Measurements from ENCODE around the gene ICOSLG. TPM values are rescaled to one million over a fixed set of nuclear protein-coding genes. Genes with fewer than 3 reads are reported as not detected.

Gene ICOSLG
- total RNA-seq, 1 experiment from 2014 or later, result 1.5 TPM

- TF ChIP-seq, protein P1, sequence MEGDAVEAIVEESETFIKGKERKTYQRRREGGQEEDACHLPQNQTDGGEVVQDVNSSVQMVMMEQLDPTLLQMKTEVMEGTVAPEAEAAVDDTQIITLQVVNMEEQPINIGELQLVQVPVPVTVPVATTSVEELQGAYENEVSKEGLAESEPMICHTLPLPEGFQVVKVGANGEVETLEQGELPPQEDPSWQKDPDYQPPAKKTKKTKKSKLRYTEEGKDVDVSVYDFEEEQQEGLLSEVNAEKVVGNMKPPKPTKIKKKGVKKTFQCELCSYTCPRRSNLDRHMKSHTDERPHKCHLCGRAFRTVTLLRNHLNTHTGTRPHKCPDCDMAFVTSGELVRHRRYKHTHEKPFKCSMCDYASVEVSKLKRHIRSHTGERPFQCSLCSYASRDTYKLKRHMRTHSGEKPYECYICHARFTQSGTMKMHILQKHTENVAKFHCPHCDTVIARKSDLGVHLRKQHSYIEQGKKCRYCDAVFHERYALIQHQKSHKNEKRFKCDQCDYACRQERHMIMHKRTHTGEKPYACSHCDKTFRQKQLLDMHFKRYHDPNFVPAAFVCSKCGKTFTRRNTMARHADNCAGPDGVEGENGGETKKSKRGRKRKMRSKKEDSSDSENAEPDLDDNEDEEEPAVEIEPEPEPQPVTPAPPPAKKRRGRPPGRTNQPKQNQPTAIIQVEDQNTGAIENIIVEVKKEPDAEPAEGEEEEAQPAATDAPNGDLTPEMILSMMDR (IDR thresholded peaks at IDR 0.05; ENCODE audit: unreplicated experiment), result no peak
- POLR2A ChIA-PET, result no interaction called here
- Mint-ChIP-seq H3K4me3 (ENCODE audit: unreplicated experiment) (no peak overlapping the region), H3K27ac (ENCODE audit: low read depth, unreplicated experiment) (no peak overlapping the region), H3K9me3 (ENCODE audit: unreplicated experiment) (no peaks in the 10 kb centered on the region), H3K4me1 (ENCODE audit: insufficient read depth, unreplicated experiment) (no peaks in the 10 kb centered on the region), H3K27me3 (ENCODE audit: insufficient read depth, unreplicated experiment) (peaks cover 34% of the 10 kb centered on the region), H3K36me3 (ENCODE audit: insufficient read depth, unreplicated experiment) (no peaks in the 10 kb centered on the region)
- no TSS peak for BruUV-seq (replicated peaks)
- intact Hi-C loops (cut with micrococcal nuclease), result no loop called here
- DNase-seq (ENCODE audit: unreplicated experiment), result no peak
- CTCF ChIA-PET, result no interaction called here
These were observed 32.3 kb upstream of the ICOSLG start for GRCh38 chr21:44273046-44273445.

- no peak for DNase-seq (ENCODE audit: unreplicated experiment)
- H3K36me3 Mint-ChIP-seq (ENCODE audit: insufficient read depth, unreplicated experiment), result no peaks in the 10 kb centered on the region
- intact Hi-C loops (cut with micrococcal nuclease), result no loop called here
- CTCF ChIA-PET, result no interaction called here
- no peaks in the 10 kb centered on the region for H3K9me3 Mint-ChIP-seq (ENCODE audit: unreplicated experiment)
- H3K27me3 Mint-ChIP-seq (ENCODE audit: insufficient read depth, unreplicated experiment), result peaks cover 31% of the 10 kb centered on the region
- H3K4me3 Mint-ChIP-seq (ENCODE audit: unreplicated experiment), result no peak overlapping the region
- POLR2A ChIA-PET, result no interaction called here
- H3K4me1 Mint-ChIP-seq (ENCODE audit: insufficient read depth, unreplicated experiment), result no peaks in the 10 kb centered on the region
- TF ChIP-seq, protein P1 (IDR thresholded peaks at IDR 0.05; ENCODE audit: unreplicated experiment), result no peak
- BruUV-seq (replicated peaks), result no TSS peak
- H3K27ac Mint-ChIP-seq (ENCODE audit: low read depth, unreplicated experiment), result no peak overlapping the region
These were observed 31.6 kb upstream of the ICOSLG start for GRCh38 chr21:44272284-44272858.

GRCh38 chr21:44271558-44272283 is 31.0 kb upstream of the ICOSLG start:
- H3K4me1 Mint-ChIP-seq (ENCODE audit: insufficient read depth, unreplicated experiment), result no peaks in the 10 kb centered on the region
- intact Hi-C loops (cut with micrococcal nuclease), result no loop called here
- peaks cover 31% of the 10 kb centered on the region for H3K27me3 Mint-ChIP-seq (ENCODE audit: insufficient read depth, unreplicated experiment)
- ChIA-PET CTCF (no interaction called here), POLR2A (no interaction called here)
- H3K4me3 Mint-ChIP-seq (ENCODE audit: unreplicated experiment), result no peak overlapping the region
- DNase-seq (ENCODE audit: unreplicated experiment), result no peak
- no TSS peak for BruUV-seq (replicated peaks)
- H3K36me3 Mint-ChIP-seq (ENCODE audit: insufficient read depth, unreplicated experiment), result no peaks in the 10 kb centered on the region
- TF ChIP-seq, protein P1 (IDR thresholded peaks at IDR 0.05; ENCODE audit: unreplicated experiment), result no peak
- H3K27ac Mint-ChIP-seq (ENCODE audit: low read depth, unreplicated experiment), result no peak overlapping the region
- H3K9me3 Mint-ChIP-seq (ENCODE audit: unreplicated experiment), result no peaks in the 10 kb centered on the region

DNA sequence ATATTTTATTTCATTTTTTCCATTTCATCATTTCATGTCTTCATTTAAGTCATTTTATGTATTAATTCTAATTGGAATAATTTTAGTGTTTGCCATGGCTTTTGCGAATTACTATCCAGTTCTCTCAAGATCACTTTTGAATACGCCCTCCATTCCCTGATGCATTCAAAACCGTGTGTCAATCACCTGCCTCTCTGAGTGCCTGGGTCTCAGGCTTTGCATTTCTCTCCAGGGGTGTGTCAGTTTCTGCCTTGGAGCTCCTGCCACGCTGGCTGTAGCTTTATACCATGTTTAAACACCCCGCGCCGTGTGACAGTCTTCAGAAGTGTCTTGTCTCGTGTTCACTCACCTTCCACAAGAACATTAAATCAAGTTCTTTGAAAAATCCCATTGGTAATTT is 28.3 kb upstream of the ICOSLG start:
- no peak for DNase-seq (ENCODE audit: unreplicated experiment)
- Mint-ChIP-seq H3K9me3 (ENCODE audit: unreplicated experiment) (no peaks in the 10 kb centered on the region), H3K27me3 (ENCODE audit: insufficient read depth, unreplicated experiment) (peaks cover 12% of the 10 kb centered on the region), H3K4me1 (ENCODE audit: insufficient read depth, unreplicated experiment) (no peaks in the 10 kb centered on the region), H3K27ac (ENCODE audit: low read depth, unreplicated experiment) (no peak overlapping the region), H3K4me3 (ENCODE audit: unreplicated experiment) (no peak overlapping the region), H3K36me3 (ENCODE audit: insufficient read depth, unreplicated experiment) (no peaks in the 10 kb centered on the region)
- POLR2A ChIA-PET, result interaction anchor here (0.6 to 1.0 kb wide), 3 partner anchors 14 to 872 kb away, joined by 3 to 4 read pairs (median 3); partner anchors contain the start of gene PFKL
- TF ChIP-seq, protein P1 (IDR thresholded peaks at IDR 0.05; ENCODE audit: unreplicated experiment), result no peak
- BruUV-seq (replicated peaks), result no TSS peak
- CTCF ChIA-PET, result interaction anchor here (1.9 kb wide), 1 partner anchor 10 kb away, joined by 6 read pairs; no protein-coding TSS in a partner anchor
- intact Hi-C loops (cut with micrococcal nuclease), result no loop called here

Measured in MCF 10A (cell line).